Renal cortical epithelial cell (primary cell): ENCODE measurements around the gene SEL1L. TPM values are rescaled to one million over a fixed set of nuclear protein-coding genes. Genes with fewer than 3 reads are reported as not detected.
A peak's percentile ranks its signal among the peaks of the same experiment; 100 is the strongest.
"Not testable (repeated sequence)": the region's sequence is repeated elsewhere in the genome, so short reads cannot be mapped to it uniquely, and the experiment has no call there.

ENCODE experiments used
- DNase-seq: peaks from one replicate; pipeline ENCODE4 v3.0.0-alpha.2; 2011; ENCODE audit warnings: low read depth
- total RNA-seq: library from RNA; depleted of rRNA; stranded (reverse); fragments of >200 nt; gene quantifications from 2 replicates; pipeline ENCODE4 v1.2.3, GENCODE V29; 2014

Gene SEL1L
- total RNA-seq, 1 donor from 2014 or later = 89.4 TPM

DNA sequence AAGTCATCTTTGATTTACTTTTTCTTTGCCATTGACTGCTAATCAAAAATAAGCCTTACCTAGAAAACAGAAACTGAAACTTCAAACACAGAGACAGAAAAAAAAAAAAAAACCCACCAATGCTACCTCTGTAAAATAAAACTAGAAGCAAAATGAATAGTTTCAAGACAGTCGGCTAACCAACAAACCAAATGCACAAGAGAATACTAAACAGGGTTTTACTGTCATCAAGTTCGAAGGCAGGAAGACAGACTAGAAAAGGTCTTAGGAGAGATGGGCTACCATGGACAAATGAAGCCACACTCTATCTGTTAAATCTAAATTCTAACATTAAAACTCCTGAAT is 59.5 kb downstream of the SEL1L start:
- no peak for DNase-seq

DNA sequence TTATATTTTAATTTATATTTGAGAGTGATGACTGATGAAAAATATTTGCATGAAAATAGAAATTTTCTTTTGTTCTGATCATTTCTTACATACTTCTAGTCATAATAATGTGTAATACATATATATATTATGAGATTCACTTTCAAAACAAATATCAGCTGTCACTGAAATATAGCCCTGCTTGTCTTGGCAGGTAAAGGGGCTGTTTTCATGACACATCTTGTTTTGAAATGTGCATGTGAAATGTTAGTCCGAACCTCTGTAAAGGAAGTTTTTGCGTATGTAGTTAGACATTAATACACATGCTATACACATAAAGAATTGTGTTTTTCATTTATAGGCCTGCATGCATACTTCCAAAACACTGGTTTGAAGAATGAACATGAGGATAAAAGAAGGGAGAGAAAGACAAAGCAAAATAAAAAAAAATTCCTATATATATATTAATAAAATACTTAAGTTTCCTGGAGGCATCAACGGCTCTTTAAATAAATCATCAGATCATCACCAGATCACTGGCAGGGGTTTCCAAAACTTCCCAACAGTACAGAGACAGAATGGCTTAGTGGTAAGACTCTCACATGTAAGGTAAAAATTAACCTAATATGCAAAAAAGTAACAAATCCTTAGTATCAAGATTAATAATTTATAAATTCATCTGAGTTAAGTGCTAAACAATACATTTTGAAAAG is 60.1 kb downstream of the SEL1L start:
- no peak for DNase-seq

DNA sequence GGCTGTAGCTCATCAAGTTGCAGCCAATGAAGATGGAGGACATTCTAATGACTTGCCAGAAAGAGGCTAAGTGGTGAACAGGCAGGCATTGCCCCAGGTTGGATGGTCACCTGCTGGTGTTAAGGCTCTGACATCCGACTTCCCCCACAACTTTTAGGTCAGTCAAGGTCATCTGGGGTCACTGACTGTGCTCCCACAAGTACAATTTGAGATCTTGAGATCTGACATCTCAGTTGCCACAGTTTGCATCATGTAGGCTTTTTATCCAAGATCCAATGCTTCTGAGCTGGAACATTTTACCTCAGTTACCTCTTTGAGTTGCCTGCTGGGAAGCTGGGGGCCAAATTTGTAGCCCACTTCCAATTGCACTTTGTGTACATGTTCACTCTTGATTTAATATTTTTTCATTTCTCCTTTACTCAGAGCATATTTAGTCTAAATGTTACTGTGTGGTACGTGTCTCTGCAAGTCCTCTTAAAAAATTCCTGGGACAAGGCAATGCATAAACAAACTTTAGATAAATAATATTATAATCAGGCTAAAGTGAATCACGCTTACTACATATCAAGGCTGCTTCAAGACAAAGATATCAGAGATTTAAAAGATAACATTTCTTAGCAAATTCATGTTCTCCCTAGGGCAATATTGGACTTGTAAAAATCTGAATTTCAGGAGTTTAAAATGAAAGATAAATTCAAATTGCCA is 61.4 kb downstream of the SEL1L start:
- no peak for DNase-seq

DNA sequence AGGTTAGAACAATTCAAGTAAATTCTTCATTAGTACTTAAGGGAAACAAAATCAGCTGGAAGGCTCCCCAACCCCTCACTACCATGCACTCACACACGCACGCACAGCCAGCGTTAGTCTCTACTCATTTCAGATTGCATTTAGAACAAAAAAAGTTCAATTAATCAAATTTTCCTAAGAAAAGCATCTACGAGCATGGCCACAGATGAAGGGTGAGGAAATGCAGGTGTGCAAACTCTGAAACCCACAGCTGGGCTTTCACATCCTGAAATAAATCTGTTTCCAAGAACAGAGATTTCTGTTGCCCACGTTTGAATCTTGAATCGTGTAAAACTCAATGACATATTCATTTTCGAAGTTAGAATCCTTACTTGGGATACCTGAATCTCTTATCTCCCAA is 62.6 kb downstream of the SEL1L start:
- DNase-seq = no peak

DNA sequence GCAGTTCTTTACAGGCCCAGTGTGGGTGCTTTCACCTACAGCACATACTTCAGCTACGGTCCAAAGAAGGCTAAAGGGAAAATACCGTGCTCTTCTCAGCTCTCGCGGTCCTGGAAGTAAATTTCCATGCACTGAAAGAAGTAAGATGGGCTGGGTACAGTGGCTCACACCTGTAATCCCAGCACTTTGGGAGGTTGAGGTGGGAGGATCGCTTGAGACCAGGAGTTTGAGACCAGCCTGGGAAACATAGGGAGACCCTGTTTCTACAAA is 63.2 kb downstream of the SEL1L start:
- not testable (repeated sequence) for DNase-seq

DNA sequence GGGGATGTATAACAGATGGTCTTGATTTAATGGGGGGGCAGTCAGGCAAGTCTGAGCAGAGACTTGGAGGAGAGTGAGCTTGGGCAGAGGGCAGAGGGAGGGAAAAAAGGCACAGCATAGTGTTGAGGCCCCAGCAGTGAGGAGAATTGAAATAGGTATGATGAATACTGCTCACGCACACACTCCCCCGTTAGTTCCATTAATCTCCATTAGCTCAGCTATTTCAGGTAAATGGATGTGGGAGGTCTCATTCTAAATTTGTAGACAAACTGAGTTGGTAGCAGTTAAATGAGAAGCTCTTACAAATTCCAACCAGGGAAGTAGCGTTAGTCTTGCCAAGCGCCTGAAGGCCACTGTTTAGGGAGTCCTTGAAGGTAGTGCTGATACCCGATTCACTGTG is 66.8 kb downstream of the SEL1L start:
- DNase-seq = no peak

DNA sequence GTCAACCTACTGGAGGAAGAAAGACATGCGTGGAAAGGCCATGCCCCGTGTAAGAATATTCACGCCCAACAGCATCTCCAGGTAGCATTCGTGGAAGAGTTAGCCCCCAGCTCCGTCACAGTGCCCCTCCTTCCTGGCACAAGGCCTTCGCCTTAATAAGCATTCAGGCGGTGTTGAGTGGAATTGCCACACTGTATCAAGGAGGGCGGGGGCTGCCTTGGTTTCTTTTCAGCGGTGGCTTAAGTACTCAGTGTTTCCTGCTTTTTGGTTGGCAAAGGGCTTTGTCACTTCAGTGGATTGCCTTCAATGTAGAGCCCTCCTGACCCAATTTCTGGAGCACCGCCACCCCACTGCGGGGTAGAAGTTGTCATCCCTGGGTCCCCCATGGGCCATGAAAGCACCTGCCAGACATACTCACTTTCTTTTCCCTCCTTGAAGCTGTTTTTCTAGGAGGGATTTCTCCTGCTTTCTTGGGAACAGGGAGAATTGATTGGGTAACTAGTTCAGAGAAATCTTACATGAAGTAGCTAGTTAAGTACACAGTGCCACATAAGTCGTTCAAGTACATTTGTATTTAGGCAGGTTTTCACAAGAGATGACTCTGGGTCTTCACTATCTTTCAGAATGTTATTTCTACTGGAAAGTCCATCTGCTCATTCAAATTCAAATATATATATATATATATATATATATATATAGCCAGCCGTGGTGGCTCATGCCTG is 68.0 kb downstream of the SEL1L start:
- DNase-seq = no peak

DNA sequence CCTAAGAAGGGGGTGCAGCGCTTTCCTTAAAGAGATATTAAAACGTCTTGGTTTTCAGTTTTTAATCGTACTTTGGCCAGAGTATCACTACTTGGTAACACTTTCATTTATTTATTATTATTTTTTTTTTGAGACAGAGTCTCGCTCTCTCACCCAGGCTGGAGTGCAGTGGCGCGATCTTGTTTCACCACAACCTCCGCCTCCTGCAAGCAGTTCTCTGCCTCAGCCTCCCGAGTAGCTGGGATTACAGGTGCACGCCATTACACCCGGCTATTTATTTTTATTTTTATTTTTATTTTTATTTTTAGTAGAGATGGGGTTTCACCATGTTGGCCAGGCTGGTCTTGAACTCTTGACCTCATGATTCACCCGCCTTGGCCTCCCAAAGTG is 68.7 kb downstream of the SEL1L start:
- not testable (repeated sequence) for DNase-seq

DNA sequence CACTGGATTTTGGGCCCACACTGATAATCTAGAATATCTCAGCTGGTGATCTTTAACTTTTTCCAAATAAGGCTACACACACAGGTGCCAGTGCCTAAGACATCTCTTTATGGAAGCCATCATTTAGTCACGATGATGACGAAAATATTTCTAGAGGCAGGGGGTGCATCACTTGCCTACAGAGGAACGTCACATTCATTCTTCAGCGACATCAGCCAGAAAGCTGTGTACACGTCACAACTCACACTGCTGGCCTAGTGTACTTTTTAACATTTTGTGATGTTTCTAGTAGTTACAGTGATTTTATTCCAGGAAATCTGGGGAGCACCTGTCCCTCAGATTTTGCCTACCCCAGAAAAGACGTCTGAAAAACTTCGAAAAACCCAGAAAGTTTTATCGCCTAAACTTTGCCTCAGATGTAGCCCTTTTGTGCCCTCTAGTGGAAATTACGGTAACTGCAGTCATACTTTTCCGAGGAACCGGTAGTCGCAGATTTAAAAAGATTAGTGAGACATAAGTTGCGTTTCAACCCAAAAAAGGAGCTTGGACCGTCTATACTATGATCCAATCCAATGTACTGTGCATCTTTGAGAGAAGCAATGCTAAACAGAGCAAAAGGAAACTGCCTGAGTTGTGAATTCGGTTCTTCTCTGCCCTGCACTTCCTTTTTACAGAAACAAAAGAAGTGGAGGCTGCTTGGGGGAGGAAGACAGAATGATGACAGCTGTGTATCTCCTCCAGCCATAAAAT is 69.2 kb downstream of the SEL1L start:
- peak; percentile 53 for DNase-seq

DNA sequence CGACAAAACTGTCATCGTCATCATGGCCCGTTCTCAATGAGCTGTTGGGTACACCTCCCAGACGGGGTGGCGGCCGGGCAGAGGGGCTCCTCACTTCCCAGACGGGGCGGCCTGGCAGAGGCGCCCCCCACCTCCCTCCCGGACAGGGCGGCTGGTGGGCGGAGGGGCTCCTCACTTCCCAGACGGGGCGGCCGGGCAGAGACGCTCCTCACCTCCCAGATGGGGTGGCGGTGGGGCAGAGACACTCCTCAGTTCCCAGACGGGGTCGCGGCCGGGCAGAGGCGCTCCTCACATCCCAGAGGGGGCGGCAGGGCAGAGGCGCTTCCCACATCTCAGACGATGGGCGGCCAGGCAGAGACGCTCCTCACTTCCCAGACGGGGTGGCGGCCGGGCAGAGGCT is 71.3 kb downstream of the SEL1L start:
- not testable (repeated sequence) for DNase-seq

DNA sequence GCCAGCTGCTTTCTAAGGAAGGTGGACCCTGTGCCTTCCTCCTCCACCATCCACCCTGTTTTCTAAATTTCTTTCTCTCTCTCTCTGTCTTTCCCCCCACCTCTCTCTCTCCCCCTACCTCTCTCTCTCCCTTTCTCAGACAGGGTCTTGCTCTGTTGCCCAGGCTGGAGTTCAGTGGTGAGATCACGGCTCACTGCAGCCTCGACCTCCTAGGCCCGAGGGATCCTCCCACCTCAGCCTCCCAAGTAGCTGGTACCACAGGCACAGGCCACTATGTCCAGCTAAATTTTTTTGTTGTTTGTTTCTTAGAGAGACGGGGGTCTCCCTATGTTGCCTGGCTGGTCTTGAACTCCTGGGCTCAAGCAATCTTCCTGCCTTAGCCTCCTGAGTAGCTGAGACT is 73.7 kb downstream of the SEL1L start:
- no peak for DNase-seq

DNA sequence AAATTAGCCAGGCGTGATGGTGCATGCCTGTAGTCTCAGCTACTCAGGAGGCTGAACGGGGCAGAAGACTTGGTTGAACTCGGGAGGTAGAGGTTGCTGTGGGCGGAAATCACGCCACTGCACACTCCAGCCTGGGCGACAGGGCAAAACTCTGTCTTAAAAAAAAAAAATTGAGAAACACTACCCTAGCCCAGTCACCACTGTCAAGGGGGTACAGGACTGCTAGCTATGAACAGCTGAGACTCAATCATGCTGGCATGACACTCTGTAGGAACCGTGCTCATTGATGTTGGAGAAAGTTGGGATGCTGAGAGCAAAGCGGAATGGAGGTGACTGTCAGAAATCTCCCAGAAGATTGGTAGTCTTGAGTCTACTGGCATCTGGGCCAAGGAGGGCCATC is 75.3 kb downstream of the SEL1L start:
- DNase-seq = no peak

DNA sequence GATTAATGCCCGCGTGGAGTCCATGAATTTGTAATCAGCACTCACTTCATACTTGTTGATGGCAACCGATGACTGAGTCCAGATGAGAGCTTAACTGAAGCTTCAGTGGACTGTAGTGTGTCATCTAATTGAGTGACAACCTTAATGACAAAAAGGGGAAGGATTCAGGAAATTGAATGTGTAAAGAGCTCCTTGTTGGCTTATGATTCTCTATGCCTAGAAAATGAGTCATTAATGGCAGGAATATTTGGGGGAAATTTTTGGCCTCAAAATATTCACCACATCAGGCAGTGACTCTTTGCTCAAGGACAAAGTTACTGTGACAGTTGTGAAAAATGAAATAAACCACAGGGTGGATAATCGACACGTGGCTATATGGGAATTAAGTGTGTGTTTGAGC is 78.3 kb downstream of the SEL1L start:
- peak; percentile 47 for DNase-seq

DNA sequence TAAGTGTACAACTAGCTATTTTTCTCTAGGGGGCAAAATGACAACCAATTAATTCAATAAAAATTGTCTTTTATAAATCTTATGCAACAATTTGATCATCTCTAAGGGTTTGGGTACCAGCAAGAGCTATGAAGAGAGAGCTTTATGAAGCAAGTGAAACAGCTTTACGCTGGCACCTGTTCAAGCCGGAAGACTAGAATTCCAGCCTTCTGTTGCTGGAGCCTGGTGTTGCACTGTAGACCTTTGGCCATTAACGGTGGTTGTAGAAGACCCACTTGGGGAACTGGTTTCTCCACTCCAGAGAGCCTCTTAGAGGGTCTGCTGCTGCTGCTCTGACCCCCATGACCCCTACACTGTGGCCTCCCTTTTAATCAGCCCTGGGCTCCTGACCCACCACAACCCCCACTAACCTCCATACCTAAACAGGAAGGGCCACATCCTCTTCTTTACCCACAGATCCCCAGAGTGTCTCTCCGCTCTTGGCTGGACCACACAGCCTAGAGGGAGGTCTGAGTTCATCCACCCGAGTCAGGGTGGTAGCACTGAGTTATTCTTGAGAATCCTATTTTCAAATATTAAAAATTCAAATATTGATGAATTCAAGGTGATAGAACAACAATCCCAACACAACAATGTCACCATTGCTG is 79.0 kb downstream of the SEL1L start:
- DNase-seq = no peak

DNA sequence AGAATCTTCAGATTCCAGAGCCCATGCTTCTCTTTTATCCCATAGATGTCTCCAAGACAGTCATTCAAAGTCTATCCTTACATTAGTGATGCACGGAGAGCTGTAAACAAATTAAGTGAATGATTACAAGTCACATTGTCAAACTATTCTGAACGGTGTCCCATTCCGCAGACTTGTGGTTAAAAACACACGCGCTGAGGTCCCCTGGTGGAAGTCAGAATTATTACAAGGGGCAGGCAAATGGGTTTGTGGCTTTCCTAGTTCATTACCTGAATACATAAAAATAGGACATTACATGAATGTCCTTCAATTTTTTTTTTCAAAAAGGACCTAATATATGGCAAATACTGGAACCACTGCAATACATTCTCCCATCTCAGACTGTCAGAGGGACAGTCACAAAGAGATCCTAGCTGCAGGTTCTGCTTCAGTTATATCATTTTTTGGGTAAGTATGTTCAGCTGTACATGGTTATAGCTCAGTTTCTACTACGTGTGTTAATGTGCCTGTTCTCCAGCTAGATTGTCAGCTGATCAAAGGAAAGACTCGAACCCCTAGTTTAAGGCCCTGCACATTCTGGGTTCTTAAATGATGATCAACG is 80.4 kb downstream of the SEL1L start:
- DNase-seq = peak; percentile 65

DNA sequence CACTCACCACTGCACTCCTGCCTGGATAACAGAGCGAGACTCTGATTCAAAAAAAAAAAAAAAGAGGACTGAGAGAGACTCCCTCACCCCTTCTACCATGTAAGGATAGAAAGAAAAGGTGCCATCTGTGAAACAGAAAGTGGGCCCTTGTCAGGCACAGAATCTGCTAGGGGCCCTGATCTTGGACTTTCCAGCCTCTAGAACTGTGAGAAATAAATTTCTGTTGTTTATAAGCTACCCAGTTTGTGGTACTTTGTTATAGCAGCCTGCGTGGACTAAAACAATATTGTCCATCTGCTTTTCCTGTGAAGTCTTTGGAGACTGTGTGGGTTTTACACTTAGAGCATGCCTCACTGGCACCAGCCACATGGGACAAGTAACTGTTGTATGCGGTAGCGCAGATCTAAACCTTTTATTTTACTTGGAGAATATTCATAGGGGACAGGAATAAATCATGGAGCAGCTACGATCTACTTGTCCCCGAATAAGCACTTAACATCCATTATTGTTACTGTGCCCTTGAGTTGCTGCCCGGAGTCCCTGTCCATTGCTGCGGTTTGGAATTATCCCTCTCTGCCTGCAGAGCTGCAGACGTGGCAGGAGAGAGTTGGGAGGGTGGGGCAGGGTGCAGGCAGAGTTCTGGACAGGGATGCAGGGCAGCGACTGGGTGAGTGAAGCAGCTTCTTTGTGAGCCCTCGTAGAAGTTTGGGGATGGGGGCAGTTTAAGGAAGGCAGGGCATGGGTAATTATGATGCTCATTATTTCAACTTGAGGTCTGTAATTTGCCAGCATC is 81.1 kb downstream of the SEL1L start:
- DNase-seq = no peak

DNA sequence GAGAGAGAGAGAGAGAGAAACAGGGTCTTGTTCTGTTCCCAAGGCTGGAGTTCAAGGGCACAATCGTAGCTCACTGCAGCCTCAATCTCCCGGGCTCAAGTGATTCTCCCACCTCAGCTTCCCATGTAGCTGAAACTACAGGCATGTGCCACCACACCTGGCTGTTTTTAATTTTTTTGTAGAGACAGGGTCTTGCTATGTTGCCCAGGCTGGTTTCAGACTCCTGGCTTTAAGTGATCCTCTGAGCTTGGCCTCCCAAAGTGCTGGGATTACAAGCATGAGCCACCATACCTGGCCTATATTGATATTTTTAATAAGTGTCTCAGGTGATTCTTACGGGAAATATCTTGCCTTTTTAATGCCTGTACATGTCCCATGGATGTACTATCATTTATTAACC is 82.7 kb downstream of the SEL1L start:
- DNase-seq = no peak

DNA sequence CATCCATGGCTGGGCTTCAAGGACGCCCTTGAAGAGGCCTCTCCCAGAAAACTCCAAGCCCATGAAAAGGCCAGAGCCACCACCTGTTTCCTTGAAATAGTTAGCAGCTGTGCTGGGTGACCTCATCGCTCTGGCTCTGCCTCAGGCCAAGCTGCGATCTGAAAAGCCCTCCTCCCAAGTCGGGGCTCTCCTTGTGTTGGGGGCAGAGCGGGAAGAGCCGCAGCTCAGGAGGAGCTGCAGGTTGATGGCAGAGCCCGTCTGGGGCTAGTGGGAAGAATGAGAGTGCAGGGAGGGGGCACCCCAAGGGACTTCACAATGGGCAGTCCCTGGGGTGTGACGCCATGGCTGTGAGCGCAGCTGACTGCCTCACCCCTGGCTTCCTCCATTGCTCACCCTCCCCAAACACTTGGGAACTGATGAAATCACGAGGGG is 83.5 kb downstream of the SEL1L start:
- no peak for DNase-seq

DNA sequence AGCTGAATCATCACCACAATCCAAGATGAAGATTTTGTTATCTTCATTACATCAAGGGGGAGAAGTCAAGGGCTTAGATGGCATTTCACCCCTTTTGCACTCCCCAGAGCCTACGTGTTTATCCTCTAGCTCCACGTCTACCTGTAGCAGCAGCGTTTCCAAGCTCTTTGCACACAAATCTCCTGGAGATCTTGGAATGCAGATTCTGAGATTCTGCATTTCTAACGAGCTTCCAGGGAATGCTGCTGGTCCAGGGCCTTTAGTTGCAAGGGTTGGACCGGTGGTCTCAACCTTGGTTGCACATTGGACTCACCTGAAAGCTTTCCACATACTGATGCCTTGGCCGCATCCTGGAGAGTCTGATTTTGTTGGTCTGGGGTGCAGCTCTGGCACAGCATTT is 84.1 kb downstream of the SEL1L start:
- DNase-seq = no peak

DNA sequence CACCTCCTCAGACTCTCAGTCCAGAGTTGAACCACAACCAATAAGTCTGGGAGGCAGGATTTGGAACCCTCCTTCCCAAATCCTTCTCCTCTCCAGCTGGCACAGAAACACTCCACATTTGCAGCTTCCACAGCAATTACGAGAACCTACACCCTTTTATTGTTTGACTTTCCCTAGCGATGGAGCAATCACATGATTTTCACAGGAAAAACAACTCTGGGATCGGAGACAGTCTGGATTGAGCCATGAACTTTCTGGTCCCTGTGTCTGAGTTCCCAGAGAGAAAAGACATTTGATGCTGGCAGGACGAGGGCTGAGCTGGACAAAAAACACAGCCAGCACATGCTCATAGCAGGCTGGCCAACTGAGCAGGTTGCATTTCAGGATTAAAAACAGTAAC is 84.5 kb downstream of the SEL1L start:
- DNase-seq = no peak
